Measurements from ENCODE around the gene REXO2. TPM values are rescaled to one million over a fixed set of nuclear protein-coding genes. Genes with fewer than 3 reads are reported as not detected.

Gene REXO2
- total RNA-seq, 1 donor from 2014 or later, result 41.3 TPM

DNA sequence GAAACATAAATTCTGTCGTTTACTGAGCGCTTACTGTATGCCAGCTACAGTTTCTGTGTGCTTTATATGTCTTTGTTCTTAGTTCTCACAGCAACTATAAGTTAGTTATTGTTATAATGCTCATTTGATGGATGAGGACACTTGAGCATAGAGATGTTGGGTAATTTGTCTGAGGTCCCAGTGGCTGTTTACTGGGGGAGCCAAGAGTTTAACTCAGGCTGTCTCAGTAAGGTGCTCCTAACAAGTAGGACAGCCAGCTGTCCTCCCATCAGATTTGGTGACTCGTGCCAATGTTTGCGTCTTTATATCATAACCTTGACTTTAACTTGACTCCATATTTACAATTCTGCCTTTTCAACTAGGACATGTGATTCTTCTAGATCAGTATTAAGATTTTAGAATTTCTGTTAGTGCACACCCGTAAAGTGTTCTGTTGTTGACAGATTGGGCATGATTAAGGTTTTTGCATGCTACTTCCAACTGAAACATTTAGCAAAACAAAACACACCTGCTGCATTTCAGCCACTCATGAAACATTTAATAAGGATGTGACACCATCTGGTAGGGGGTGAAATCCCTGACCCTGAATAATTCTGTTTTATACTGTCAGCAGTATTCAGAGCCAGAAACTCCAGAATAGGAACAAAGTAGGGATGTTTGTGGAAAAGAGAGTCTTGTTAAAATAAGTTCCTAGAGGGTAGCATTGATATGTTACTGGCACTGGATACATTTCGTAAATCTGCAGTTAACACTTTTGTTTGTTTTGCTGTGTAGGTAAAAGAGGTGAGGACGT, 1.9 kb downstream of the REXO2 start:
- no peak for DNase-seq

DNA sequence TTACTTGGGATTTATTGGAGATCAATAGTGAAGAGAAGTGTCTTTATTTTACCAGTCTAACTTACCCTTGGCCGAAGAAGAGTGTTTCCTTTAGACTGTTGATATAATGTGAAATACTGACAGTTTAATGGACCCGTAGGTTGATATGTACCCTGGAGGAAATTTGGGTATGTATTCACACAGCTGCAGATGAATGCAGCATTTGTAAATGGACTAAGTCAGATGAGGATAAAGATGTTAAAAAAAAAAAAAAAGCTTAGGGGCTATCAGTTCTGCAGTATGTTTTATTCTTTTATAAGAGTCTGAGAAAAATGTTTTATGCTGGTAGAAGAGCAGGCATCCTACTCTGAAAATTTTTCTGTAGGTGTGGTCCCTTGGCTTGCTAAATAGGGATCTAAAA, 2.7 kb downstream of the REXO2 start:
- DNase-seq, result no peak

DNA sequence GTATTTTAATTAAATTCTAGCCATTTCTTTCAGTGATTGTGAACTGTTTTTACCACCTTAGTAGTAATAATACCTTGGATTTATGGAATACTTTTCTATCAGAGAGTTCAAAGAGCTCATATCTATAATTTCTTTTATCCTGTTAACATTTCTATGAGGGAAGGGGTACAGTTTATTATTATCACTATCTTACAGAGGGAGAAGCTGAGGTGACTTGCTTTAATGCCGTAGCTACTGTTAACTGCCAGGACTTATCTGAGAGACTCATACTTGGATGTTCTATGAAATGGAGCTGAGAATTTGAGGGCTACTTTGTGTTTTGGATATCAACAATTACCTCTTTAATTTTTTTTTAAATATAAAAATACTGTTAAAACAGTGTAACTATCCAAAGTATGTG, 3.3 kb downstream of the REXO2 start:
- no peak for DNase-seq

GRCh38 chr11:114447444-114447843, 8.2 kb downstream of the REXO2 start:
- no peak for DNase-seq

GRCh38 chr11:114447892-114448291, 8.6 kb downstream of the REXO2 start:
- DNase-seq, result no peak

DNA sequence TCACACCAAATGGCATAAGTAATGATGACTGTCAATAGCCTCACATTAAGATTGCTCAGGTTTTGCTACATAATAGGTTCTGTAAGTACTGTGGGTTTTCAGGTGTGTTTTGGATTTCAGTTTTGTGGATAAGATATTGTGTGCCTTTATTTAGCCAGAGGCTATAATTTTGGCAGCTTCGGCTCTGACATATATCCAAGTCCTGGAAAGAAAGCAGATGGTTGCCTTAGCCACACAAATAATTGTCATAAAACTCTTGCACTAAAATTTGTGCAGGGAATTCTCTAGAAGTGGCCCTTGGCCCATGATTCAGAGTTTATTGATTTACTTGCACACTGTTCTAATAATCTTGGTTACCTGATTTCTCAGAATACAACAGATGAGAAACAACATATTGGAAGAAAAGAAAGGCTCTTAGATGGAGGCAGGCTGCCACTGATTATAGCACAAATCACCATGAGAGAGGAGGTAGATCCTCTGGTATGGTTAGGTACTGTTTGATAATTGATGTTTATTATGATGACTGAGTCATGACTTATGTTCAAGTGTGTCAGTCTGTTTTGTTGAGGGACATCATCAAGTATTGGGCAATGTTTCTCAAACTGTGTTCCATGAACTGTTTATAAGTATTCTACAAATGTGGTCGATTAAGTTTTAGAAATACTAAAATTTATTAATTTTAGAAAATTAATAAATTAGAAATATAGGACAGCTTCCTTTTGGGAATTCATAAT, 9.6 kb downstream of the REXO2 start:
- no peak for DNase-seq

DNA sequence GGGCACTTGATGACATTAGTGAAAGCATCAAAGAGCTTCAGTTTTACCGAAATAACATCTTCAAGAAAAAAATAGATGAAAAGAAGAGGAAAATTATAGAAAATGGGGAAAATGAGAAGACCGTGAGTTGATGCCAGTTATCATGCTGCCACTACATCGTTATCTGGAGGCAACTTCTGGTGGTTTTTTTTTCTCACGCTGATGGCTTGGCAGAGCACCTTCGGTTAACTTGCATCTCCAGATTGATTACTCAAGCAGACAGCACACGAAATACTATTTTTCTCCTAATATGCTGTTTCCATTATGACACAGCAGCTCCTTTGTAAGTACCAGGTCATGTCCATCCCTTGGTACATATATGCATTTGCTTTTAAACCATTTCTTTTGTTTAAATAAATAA, 10.6 kb downstream of the REXO2 start:
- no peak for DNase-seq

GRCh38 chr11:114452399-114452798, 13.1 kb downstream of the REXO2 start:
- no peak for DNase-seq

- no peak for DNase-seq
Observed at GRCh38 chr11:114463999-114464398, 24.7 kb downstream of the REXO2 start.

GRCh38 chr11:114466742-114467141, 27.5 kb downstream of the REXO2 start:
- DNase-seq, result no peak

- no peak for DNase-seq
Observed at GRCh38 chr11:114472661-114473060, 33.4 kb downstream of the REXO2 start.

- no peak for DNase-seq
Observed at GRCh38 chr11:114478001-114478410, 38.7 kb downstream of the REXO2 start.

- DNase-seq, result no peak
Observed at GRCh38 chr11:114478768-114479167, 39.5 kb downstream of the REXO2 start.

- DNase-seq, result no peak
Observed at GRCh38 chr11:114479331-114479730, 40.1 kb downstream of the REXO2 start.

GRCh38 chr11:114482114-114482513, 42.8 kb downstream of the REXO2 start:
- no peak for DNase-seq

- no peak for DNase-seq
Observed at GRCh38 chr11:114483929-114484328, 44.7 kb downstream of the REXO2 start.

GRCh38 chr11:114496915-114497314, 57.6 kb downstream of the REXO2 start:
- no peak for DNase-seq

DNA sequence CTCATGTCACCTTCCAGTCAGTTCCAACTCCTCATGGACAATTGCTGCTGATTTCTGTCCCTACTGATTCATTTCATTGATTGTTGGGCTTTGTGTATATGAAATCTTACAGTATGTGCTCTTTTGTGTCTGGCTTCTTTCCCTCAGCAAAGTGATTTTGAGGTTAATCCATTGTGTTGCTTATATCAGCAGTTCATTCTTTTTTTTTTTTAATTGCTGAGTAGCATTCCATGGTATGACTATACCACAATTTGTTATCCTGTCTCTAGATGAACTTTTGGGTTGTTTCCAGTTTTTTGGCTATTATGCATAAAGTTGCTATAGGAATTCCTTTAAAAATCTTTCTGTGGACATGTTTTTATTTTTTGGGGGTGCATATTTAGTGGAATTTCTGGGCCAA, 60.5 kb downstream of the REXO2 start:
- no peak for DNase-seq

Other genes with a start within 250 kb of the REXO2 start
- gene NNMT, start 143.1 kb upstream of the REXO2 start, total RNA-seq, result not detected
- 14.7 TPM for gene C11orf71, start 39.0 kb upstream of the REXO2 start, total RNA-seq
- 28.9 TPM for gene RBM7, start 38.8 kb upstream of the REXO2 start, total RNA-seq
- gene NXPE1, start 120.4 kb downstream of the REXO2 start, total RNA-seq, result not detected
- gene NXPE4, start 156.3 kb downstream of the REXO2 start, total RNA-seq, result not detected
- 0.78 TPM for gene NXPE2, start 239.1 kb downstream of the REXO2 start, total RNA-seq